Calu3 (cell line): Measurements from ENCODE around the gene ATP9A. TPM values are rescaled to one million over a fixed set of nuclear protein-coding genes. Genes with fewer than 3 reads are reported as not detected.

ENCODE experiments used
- BruUV-seq: library from RNA; stranded (reverse); fragments of 400-500 nt; replicated peaks from 2 replicates; lab custom pipeline; 2021; lab: Mats Ljungman, UMichigan
- CTCF ChIA-PET: fragments of 300-600 bp; sonication (Branson Sonifier 250); formaldehyde crosslinking; loops from one replicate; lab custom pipeline; 2022; ENCODE audit warnings: antibody characterized with exemption; lab: Charles Lee
- DNase-seq: peaks from one replicate; pipeline ENCODE4 v3.0.0; 2022
- H3K27ac Mint-ChIP-seq: one replicate; pipeline ENCODE4 v1.8.0; 2022; ENCODE audit warnings: mixed read lengths; ENCODE audit not compliant: unreplicated experiment
- H3K27me3 Mint-ChIP-seq: one replicate; pipeline ENCODE4 v1.8.0; 2022; ENCODE audit warnings: mixed read lengths; ENCODE audit not compliant: unreplicated experiment
- H3K36me3 Mint-ChIP-seq: one replicate; pipeline ENCODE4 v1.8.0; 2022; ENCODE audit warnings: mild to moderate bottlenecking, moderate library complexity, mixed read lengths; ENCODE audit not compliant: insufficient read depth, unreplicated experiment
- H3K4me1 Mint-ChIP-seq: one replicate; pipeline ENCODE4 v1.8.0; 2022; ENCODE audit warnings: mild to moderate bottlenecking, low read depth, mixed read lengths; ENCODE audit not compliant: unreplicated experiment
- H3K4me3 Mint-ChIP-seq: one replicate; pipeline ENCODE4 v1.8.0; 2022; ENCODE audit warnings: mild to moderate bottlenecking, low read depth, moderate library complexity, mixed read lengths; ENCODE audit not compliant: unreplicated experiment
- H3K9me3 Mint-ChIP-seq: one replicate; pipeline ENCODE4 v1.8.0; 2022; ENCODE audit warnings: low read depth, mixed read lengths; ENCODE audit not compliant: unreplicated experiment
- CTCF ChIP-seq: fragments of 200-600 bp; IDR thresholded peaks from one replicate; pipeline ENCODE4 v1.8.0; 2022; ENCODE audit warnings: antibody characterized with exemption; ENCODE audit not compliant: unreplicated experiment
- intact Hi-C: fragments of 100-400 bp; cut with micrococcal nuclease; formaldehyde crosslinking; loops from one replicate; pipeline ENCODE4 v1.10.0; 2022; ENCODE audit not compliant: unreplicated experiment
- total RNA-seq: library from RNA; stranded (reverse); gene quantifications from 2 replicates; pipeline ENCODE4 v1.2.3, GENCODE V29; 2022

Gene ATP9A
- total RNA-seq, 1 experiment from 2014 or later, result 98.5 TPM

GRCh38 chr20:51733070-51733469 is 35.1 kb downstream of the ATP9A start:
- Mint-ChIP-seq H3K9me3 (no peaks in the 10 kb centered on the region), H3K4me1 (peaks cover 46% of the 10 kb centered on the region), H3K27me3 (no peaks in the 10 kb centered on the region), H3K4me3 (no peak overlapping the region), H3K27ac (no peak overlapping the region), H3K36me3 (peaks cover 11% of the 10 kb centered on the region)
- no TSS peak for BruUV-seq
- CTCF ChIA-PET, result no interaction called here
- TF ChIP-seq CTCF, result no peak
- intact Hi-C loops, result no loop called here
- DNase-seq, result no peak

- Mint-ChIP-seq H3K27ac (no peak overlapping the region), H3K4me3 (no peak overlapping the region), H3K4me1 (peaks cover 38% of the 10 kb centered on the region), H3K36me3 (peaks cover 11% of the 10 kb centered on the region), H3K9me3 (no peaks in the 10 kb centered on the region), H3K27me3 (no peaks in the 10 kb centered on the region)
- intact Hi-C loops, result no loop called here
- no TSS peak for BruUV-seq
- no peak for TF ChIP-seq CTCF
- no peak for DNase-seq
- CTCF ChIA-PET, result interaction anchor here (1.3 kb wide), 1 partner anchor 11 kb away, joined by 4 read pairs; no protein-coding TSS in a partner anchor
Measured at GRCh38 chr20:51732096-51732791, 35.9 kb downstream of the ATP9A start.

GRCh38 chr20:51731731-51732095 is 36.5 kb downstream of the ATP9A start:
- Mint-ChIP-seq H3K4me3 (no peak overlapping the region), H3K27ac (no peak overlapping the region), H3K27me3 (no peaks in the 10 kb centered on the region), H3K36me3 (peaks cover 11% of the 10 kb centered on the region), H3K9me3 (no peaks in the 10 kb centered on the region), H3K4me1 (peaks cover 33% of the 10 kb centered on the region)
- CTCF ChIA-PET, result interaction anchor here (0.6 to 1.3 kb wide), 2 partner anchors 11 to 203 kb away, joined by 4 to 5 read pairs; no protein-coding TSS in a partner anchor
- BruUV-seq, result no TSS peak
- TF ChIP-seq CTCF, result no peak
- no peak for DNase-seq
- intact Hi-C loops, result no loop called here

- no peak for DNase-seq
- peaks cover 22% of the 10 kb centered on the region for H3K4me1 Mint-ChIP-seq
- peaks cover 12% of the 10 kb centered on the region for H3K36me3 Mint-ChIP-seq
- H3K27ac Mint-ChIP-seq, result no peak overlapping the region
- intact Hi-C loops, result no loop called here
- TF ChIP-seq CTCF, result no peak
- BruUV-seq, result no TSS peak
- CTCF ChIA-PET, result interaction anchor here (0.6 kb wide), 1 partner anchor 742 kb away, joined by 3 read pairs; no protein-coding TSS in a partner anchor
- H3K4me3 Mint-ChIP-seq, result no peak overlapping the region
- no peaks in the 10 kb centered on the region for H3K27me3 Mint-ChIP-seq
- H3K9me3 Mint-ChIP-seq, result no peaks in the 10 kb centered on the region
Measured at GRCh38 chr20:51729771-51730170, 38.4 kb downstream of the ATP9A start.
